Transverse colon (tissue), 3 donors: Measurements from ENCODE around the gene METTL9.

Experiments
- POLR2A ChIP-seq: fragments of 450-650 bp; IDR thresholded peaks from one replicate; pipeline ENCODE4 v1.6.1; 2016; ENCODE audit warnings: antibody characterized with exemption, mild to moderate bottlenecking, moderate library complexity
- TF ChIP-seq, protein P1 (sequence below), 5 experiments: fragments of 200-600 bp in 3 of 5; fragments of 450-650 bp in 2 of 5; sonication (generic) in 3 of 5; IDR thresholded peaks; 1 replicate in 2 of 5; 2 replicates in 3 of 5; pipeline ENCODE4 v1.5.1; 2016 to 2017; ENCODE audit warnings: antibody characterized with exemption in 5 of 5, inconsistent platforms in 3 of 5, mild to moderate bottlenecking in 2 of 5, moderate library complexity in 1 of 5

DNA sequence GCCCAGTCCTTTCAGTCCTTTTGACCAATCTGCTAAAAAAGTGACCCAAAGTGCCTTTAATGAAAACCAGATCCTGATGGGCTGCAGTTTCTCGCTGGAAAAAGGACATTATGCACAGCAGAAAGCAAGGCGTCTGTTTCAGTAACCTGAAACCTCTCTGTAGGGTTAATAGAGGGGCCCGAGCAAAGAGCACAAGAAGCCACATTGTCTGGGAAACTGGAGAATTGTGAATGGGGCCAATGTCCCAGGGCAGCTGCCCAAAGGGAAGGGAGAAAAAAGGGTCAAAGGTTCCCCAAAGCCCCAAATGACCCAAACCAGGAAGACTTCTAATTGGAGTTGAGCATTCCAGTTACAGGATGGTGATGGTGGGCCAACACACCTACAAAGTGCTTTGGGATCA, 67.4 kb downstream of the METTL9 start:
- no peak for TF ChIP-seq POLR2A
- TF ChIP-seq, protein P1, sequence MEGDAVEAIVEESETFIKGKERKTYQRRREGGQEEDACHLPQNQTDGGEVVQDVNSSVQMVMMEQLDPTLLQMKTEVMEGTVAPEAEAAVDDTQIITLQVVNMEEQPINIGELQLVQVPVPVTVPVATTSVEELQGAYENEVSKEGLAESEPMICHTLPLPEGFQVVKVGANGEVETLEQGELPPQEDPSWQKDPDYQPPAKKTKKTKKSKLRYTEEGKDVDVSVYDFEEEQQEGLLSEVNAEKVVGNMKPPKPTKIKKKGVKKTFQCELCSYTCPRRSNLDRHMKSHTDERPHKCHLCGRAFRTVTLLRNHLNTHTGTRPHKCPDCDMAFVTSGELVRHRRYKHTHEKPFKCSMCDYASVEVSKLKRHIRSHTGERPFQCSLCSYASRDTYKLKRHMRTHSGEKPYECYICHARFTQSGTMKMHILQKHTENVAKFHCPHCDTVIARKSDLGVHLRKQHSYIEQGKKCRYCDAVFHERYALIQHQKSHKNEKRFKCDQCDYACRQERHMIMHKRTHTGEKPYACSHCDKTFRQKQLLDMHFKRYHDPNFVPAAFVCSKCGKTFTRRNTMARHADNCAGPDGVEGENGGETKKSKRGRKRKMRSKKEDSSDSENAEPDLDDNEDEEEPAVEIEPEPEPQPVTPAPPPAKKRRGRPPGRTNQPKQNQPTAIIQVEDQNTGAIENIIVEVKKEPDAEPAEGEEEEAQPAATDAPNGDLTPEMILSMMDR (IDR thresholded peaks at IDR 0.05), result no peak
